Mammary epithelial cell (primary cell): Measurements from ENCODE around the gene CNTNAP2.

Source experiments
- CTCF ChIP-seq, 2 donors: IDR thresholded peaks in 1 of 2; conservative IDR thresholded peaks in 1 of 2; 2 replicates each; pipeline ENCODE4 v1.5.1; 2011 to 2012; ENCODE audit warnings: inconsistent platforms in 2 of 2, low read length in 2 of 2, mild to moderate bottlenecking in 2 of 2, control low read depth in 1 of 2, low read depth in 1 of 2; ENCODE audit not compliant: insufficient read depth in 1 of 2; ENCODE audit errors: extremely low read depth in 1 of 2
- EZH2 ChIP-seq: IDR thresholded peaks from 2 replicates; pipeline ENCODE4 v1.6.1; 2012; ENCODE audit warnings: low read length, inconsistent platforms, borderline replicate concordance

- no peak for TF ChIP-seq CTCF (conservative IDR thresholded peaks at IDR 0.05 in 1 of 2, IDR thresholded peaks at IDR 0.05 in 1 of 2; ENCODE audit: extremely low read depth in 1 of 2, insufficient read depth in 1 of 2, low read depth in 1 of 2, low read length in 2 of 2)
- TF ChIP-seq EZH2: no peak
Measured at GRCh38 chr7:146201945-146202344, 85.3 kb downstream of the CNTNAP2 start.
